ENCODE measurements around the gene PDE7B.

Gene PDE7B

DNA sequence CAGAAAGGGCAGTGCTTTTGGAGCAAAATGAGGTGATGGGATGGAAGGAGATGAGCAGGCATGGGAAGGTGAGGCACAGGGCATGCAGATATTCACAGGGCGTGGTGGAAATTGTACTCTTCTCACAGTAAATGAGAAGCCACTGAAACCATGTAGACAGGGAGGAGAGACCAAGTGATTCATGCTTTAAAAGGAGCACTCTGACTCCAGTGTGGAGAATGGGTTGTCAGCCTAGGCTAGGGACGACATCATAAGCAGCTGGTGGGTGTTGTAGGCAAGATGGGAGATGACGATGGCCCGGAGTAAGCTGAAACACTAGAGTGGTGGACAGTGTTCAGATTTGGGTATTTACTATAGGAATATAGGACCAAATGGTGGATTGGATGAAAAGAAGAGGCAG lies 18.4 kb downstream of the PDE7B start:
- Histone ChIP-seq H3K36me3 (ENCODE audit: insufficient read depth, low read length) (no peaks in the 10 kb centered on the region), H3K4me1 (ENCODE audit: control insufficient read depth, insufficient read depth, low read length, unreplicated experiment) (peaks cover 15% of the 10 kb centered on the region), H2AFZ (ENCODE audit: low read length, unreplicated experiment) (no peak overlapping the region), H3K27me3 (ENCODE audit: insufficient read depth, low read length) (no peaks in the 10 kb centered on the region), H3K27ac (ENCODE audit: low read depth, low read length) (no peak overlapping the region), H3K79me2 (ENCODE audit: control insufficient read depth, insufficient read depth, low read length, unreplicated experiment) (no peaks in the 10 kb centered on the region), H3K4me3 (ENCODE audit: low read depth, low read length) (no peak overlapping the region)

DNA sequence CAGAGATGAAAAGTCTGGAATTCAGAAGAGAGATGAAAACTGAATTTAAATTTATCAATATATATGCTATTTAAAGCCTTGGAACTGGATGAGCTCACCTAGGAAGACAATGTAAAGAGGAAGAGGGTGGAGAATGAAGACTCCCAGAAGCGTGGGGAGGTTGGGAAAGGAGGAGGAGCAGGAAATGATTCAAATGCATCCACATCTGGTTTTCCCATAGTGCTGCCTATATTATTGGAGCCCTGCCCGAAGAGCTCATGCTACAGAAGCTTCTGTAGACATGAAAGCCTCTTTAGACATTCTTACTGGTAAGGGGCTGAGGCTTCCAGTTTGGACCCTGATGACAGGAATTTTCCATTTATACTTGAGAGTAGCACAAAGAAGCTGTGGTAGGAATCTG lies 19.2 kb downstream of the PDE7B start:
- H2AFZ ChIP-seq (ENCODE audit: low read length, unreplicated experiment): peak overlapping the region; percentile 21
- no peak overlapping the region for H3K27ac ChIP-seq (ENCODE audit: low read depth, low read length)
- no peaks in the 10 kb centered on the region for H3K79me2 ChIP-seq (ENCODE audit: control insufficient read depth, insufficient read depth, low read length, unreplicated experiment)
- no peaks in the 10 kb centered on the region for H3K36me3 ChIP-seq (ENCODE audit: insufficient read depth, low read length)
- no peak overlapping the region for H3K4me3 ChIP-seq (ENCODE audit: low read depth, low read length)
- peaks cover 15% of the 10 kb centered on the region for H3K4me1 ChIP-seq (ENCODE audit: control insufficient read depth, insufficient read depth, low read length, unreplicated experiment)
- no peaks in the 10 kb centered on the region for H3K27me3 ChIP-seq (ENCODE audit: insufficient read depth, low read length)

- Histone ChIP-seq H3K79me2 (ENCODE audit: control insufficient read depth, insufficient read depth, low read length, unreplicated experiment) (no peaks in the 10 kb centered on the region), H3K4me1 (ENCODE audit: control insufficient read depth, insufficient read depth, low read length, unreplicated experiment) (peaks cover 15% of the 10 kb centered on the region), H3K27me3 (ENCODE audit: insufficient read depth, low read length) (no peaks in the 10 kb centered on the region), H3K4me3 (ENCODE audit: low read depth, low read length) (no peak overlapping the region; the same call in 1 of the 2 replicates), H3K36me3 (ENCODE audit: insufficient read depth, low read length) (no peaks in the 10 kb centered on the region), H3K27ac (ENCODE audit: low read depth, low read length) (peak overlapping the region; percentile 25), H2AFZ (ENCODE audit: low read length, unreplicated experiment) (peak overlapping the region; percentile 21)
Observed at GRCh38 chr6:135871296-135871695, 19.8 kb downstream of the PDE7B start.

GRCh38 chr6:135871878-135872277 lies 20.4 kb downstream of the PDE7B start:
- peak overlapping the region; percentile 21 for H2AFZ ChIP-seq (ENCODE audit: low read length, unreplicated experiment)
- no peak overlapping the region; the same call in 1 of the 2 replicates for H3K4me3 ChIP-seq (ENCODE audit: low read depth, low read length)
- H3K36me3 ChIP-seq (ENCODE audit: insufficient read depth, low read length): no peaks in the 10 kb centered on the region
- H3K27me3 ChIP-seq (ENCODE audit: insufficient read depth, low read length): no peaks in the 10 kb centered on the region
- H3K4me1 ChIP-seq (ENCODE audit: control insufficient read depth, insufficient read depth, low read length, unreplicated experiment): peaks cover 15% of the 10 kb centered on the region
- no peaks in the 10 kb centered on the region for H3K79me2 ChIP-seq (ENCODE audit: control insufficient read depth, insufficient read depth, low read length, unreplicated experiment)
- peak overlapping the region; percentile 25 for H3K27ac ChIP-seq (ENCODE audit: low read depth, low read length)

GRCh38 chr6:135875446-135875845 lies 23.9 kb downstream of the PDE7B start:
- Histone ChIP-seq H2AFZ (ENCODE audit: low read length, unreplicated experiment) (no peak overlapping the region), H3K36me3 (ENCODE audit: insufficient read depth, low read length) (no peaks in the 10 kb centered on the region), H3K79me2 (ENCODE audit: control insufficient read depth, insufficient read depth, low read length, unreplicated experiment) (no peaks in the 10 kb centered on the region), H3K4me3 (ENCODE audit: low read depth, low read length) (no peak overlapping the region), H3K27me3 (ENCODE audit: insufficient read depth, low read length) (no peaks in the 10 kb centered on the region), H3K27ac (ENCODE audit: low read depth, low read length) (no peak overlapping the region), H3K4me1 (ENCODE audit: control insufficient read depth, insufficient read depth, low read length, unreplicated experiment) (peaks cover 21% of the 10 kb centered on the region)

DNA sequence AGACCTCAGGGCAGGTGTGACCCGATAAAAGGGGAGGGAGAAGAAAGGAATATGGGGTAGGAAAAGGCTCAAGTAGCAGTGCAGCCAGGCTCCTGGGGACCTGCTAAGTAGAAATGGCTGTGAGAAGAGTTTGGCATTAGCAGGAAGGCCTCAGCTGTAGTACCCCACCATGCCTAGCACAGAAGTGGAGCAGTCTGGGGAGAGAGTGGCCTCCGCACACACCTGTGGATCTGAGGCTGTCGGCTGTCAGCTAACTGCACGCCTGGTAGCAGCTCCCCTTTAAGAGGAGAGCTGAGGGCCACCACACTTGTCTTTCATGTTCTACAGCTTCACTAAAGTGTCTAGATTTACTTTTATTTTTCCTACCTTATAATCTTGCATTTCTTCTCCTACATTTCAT lies 24.6 kb downstream of the PDE7B start:
- no peaks in the 10 kb centered on the region for H3K36me3 ChIP-seq (ENCODE audit: insufficient read depth, low read length)
- peaks cover 23% of the 10 kb centered on the region for H3K4me1 ChIP-seq (ENCODE audit: control insufficient read depth, insufficient read depth, low read length, unreplicated experiment)
- H3K27me3 ChIP-seq (ENCODE audit: insufficient read depth, low read length): no peaks in the 10 kb centered on the region
- H2AFZ ChIP-seq (ENCODE audit: low read length, unreplicated experiment): no peak overlapping the region
- no peaks in the 10 kb centered on the region for H3K79me2 ChIP-seq (ENCODE audit: control insufficient read depth, insufficient read depth, low read length, unreplicated experiment)
- no peak overlapping the region for H3K4me3 ChIP-seq (ENCODE audit: low read depth, low read length)
- no peak overlapping the region for H3K27ac ChIP-seq (ENCODE audit: low read depth, low read length)

GRCh38 chr6:135877666-135878065 lies 26.2 kb downstream of the PDE7B start:
- H3K4me1 ChIP-seq (ENCODE audit: control insufficient read depth, insufficient read depth, low read length, unreplicated experiment): peaks cover 12% of the 10 kb centered on the region
- H2AFZ ChIP-seq (ENCODE audit: low read length, unreplicated experiment): no peak overlapping the region
- H3K27me3 ChIP-seq (ENCODE audit: insufficient read depth, low read length): no peaks in the 10 kb centered on the region
- H3K27ac ChIP-seq (ENCODE audit: low read depth, low read length): no peak overlapping the region
- H3K36me3 ChIP-seq (ENCODE audit: insufficient read depth, low read length): no peaks in the 10 kb centered on the region
- no peak overlapping the region for H3K4me3 ChIP-seq (ENCODE audit: low read depth, low read length)
- H3K79me2 ChIP-seq (ENCODE audit: control insufficient read depth, insufficient read depth, low read length, unreplicated experiment): no peaks in the 10 kb centered on the region

DNA sequence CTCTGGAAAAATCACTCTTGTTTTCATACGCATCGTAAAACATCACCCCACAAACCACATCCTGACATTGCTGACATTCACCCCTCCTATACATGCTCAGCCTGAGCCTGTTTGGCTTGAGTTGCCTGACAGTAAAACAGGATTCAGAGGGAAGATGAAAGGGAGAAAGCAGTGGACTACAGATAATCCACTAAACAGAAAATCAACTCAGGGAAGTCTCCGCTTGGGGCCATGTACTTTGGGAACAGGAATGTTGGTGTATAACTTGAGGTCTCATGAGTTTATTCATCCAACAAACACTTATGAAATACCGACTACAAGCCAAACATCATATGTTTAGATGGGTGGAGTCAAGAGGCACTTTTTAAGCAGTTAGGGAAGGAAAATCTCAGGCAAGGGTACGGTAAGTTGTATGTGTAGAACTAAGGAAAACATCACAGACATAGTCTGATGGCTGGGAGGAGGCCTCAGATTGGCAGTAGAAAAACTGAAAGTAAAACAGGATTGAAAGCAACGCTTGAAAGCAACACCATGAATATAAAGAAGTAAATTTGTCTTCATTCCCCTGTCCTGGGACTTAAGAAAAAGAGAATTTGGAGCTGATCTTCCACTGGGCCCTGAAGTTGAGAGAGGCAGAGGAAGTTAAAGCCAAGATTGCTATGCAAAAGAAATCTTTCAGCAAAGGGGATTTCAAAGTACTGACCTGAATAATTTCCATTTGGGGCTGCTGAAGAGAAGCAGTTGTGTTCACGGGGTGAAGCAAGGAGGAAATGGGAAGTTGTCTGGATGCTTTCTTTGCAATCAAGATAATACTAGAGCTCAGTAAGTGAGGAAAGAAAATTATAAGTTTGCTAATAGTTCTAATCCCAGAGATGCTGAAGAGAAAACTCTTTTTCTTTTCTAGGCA lies 28.8 kb downstream of the PDE7B start:
- H3K36me3 ChIP-seq (ENCODE audit: insufficient read depth, low read length): no peaks in the 10 kb centered on the region
- H2AFZ ChIP-seq (ENCODE audit: low read length, unreplicated experiment): peak overlapping the region; percentile 96
- peak overlapping the region; percentile 70 for H3K4me3 ChIP-seq (ENCODE audit: low read depth, low read length)
- no peaks in the 10 kb centered on the region for H3K27me3 ChIP-seq (ENCODE audit: insufficient read depth, low read length)
- peak overlapping the region; percentile 35 for H3K27ac ChIP-seq (ENCODE audit: low read depth, low read length)
- no peaks in the 10 kb centered on the region for H3K79me2 ChIP-seq (ENCODE audit: control insufficient read depth, insufficient read depth, low read length, unreplicated experiment)
- peaks cover 12% of the 10 kb centered on the region for H3K4me1 ChIP-seq (ENCODE audit: control insufficient read depth, insufficient read depth, low read length, unreplicated experiment)

DNA sequence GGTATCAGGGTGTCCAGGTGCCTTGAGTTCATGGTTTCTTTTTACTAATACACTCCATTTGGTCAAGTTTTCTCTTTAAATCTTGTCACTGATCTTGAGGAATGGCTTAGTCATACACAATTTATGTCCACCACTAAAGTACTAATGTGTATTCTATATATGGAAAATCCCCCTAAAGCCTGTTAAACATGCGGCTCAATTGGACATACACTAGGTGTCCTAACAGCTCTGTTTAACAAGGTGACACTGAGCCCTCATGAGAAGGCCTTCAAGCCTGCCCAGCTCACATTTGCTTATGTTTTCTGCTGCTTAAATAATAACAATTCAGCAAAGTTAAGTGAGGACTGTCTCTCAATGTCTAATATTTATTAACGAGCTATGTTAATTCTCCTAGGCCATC lies 31.5 kb downstream of the PDE7B start:
- Histone ChIP-seq H3K4me1 (ENCODE audit: control insufficient read depth, insufficient read depth, low read length, unreplicated experiment) (peaks cover 12% of the 10 kb centered on the region), H3K36me3 (ENCODE audit: insufficient read depth, low read length) (no peaks in the 10 kb centered on the region), H3K27me3 (ENCODE audit: insufficient read depth, low read length) (no peaks in the 10 kb centered on the region), H3K27ac (ENCODE audit: low read depth, low read length) (no peak overlapping the region), H3K4me3 (ENCODE audit: low read depth, low read length) (no peak overlapping the region), H3K79me2 (ENCODE audit: control insufficient read depth, insufficient read depth, low read length, unreplicated experiment) (no peaks in the 10 kb centered on the region), H2AFZ (ENCODE audit: low read length, unreplicated experiment) (no peak overlapping the region)

DNA sequence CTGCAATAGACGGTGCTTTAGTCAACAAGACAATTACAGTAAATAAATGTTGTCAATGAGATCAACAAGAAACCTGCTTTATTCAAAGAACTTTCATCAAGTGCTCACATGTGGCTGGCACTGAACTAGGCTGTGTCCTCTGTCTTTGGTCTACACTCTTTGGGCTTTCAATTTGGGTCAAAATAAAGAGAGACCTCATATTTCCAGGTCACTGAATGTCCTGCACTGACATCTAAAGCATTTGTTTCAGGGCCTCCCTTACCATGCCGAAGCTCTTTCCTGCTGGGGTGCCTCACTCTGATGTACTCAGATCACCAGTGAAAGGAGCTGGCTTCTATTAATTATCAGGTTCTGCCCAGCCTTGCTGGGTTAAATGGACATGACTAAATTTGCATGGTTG lies 32.0 kb downstream of the PDE7B start:
- Histone ChIP-seq H3K4me1 (ENCODE audit: control insufficient read depth, insufficient read depth, low read length, unreplicated experiment) (peaks cover 12% of the 10 kb centered on the region), H2AFZ (ENCODE audit: low read length, unreplicated experiment) (no peak overlapping the region), H3K27ac (ENCODE audit: low read depth, low read length) (no peak overlapping the region), H3K36me3 (ENCODE audit: insufficient read depth, low read length) (no peaks in the 10 kb centered on the region), H3K4me3 (ENCODE audit: low read depth, low read length) (no peak overlapping the region), H3K27me3 (ENCODE audit: insufficient read depth, low read length) (no peaks in the 10 kb centered on the region), H3K79me2 (ENCODE audit: control insufficient read depth, insufficient read depth, low read length, unreplicated experiment) (no peaks in the 10 kb centered on the region)

DNA sequence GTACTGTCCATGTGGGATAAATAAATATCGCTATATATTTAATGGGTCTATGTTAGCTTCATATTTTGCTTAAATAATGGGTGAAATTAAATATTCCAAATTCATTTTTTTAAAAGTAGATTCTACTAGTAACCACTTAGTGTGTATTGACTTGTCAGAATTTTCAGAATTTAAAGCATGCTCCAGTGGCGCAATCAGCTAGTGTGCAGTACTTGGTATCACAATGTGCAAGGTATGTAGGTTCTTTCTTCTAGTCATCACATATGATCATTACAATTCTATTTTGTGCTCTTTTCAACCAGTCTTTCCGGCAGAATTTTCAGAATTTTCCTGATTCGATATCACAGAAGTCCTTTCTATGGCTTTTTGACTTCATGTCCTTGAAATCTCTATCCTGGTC lies 32.6 kb downstream of the PDE7B start:
- no peaks in the 10 kb centered on the region for H3K36me3 ChIP-seq (ENCODE audit: insufficient read depth, low read length)
- no peak overlapping the region for H3K4me3 ChIP-seq (ENCODE audit: low read depth, low read length)
- no peaks in the 10 kb centered on the region for H3K27me3 ChIP-seq (ENCODE audit: insufficient read depth, low read length)
- no peak overlapping the region for H2AFZ ChIP-seq (ENCODE audit: low read length, unreplicated experiment)
- H3K4me1 ChIP-seq (ENCODE audit: control insufficient read depth, insufficient read depth, low read length, unreplicated experiment): peaks cover 12% of the 10 kb centered on the region
- H3K79me2 ChIP-seq (ENCODE audit: control insufficient read depth, insufficient read depth, low read length, unreplicated experiment): no peaks in the 10 kb centered on the region
- H3K27ac ChIP-seq (ENCODE audit: low read depth, low read length): no peak overlapping the region

All from ACC112 (cell line).